Epithelial cell of esophagus (primary cell): ENCODE results near the gene SLC16A1.
"Not testable (repeated sequence)": the region's sequence is repeated elsewhere in the genome, so short reads cannot be mapped to it uniquely, and the experiment has no call there.

Experiments
- DNase-seq: peaks from one replicate; pipeline ENCODE4 v3.0.0; 2010; ENCODE audit warnings: low read depth
- H3K4me3 ChIP-seq: 2 replicates; pipeline ENCODE4 v1.5.1; 2011; ENCODE audit warnings: mild to moderate bottlenecking, low read length, control low read depth
- TF ChIP-seq, protein P1 (sequence below): IDR thresholded peaks from 2 replicates; pipeline ENCODE4 v1.5.1; 2011; ENCODE audit warnings: low read depth, mild to moderate bottlenecking, low read length, control low read depth, inconsistent platforms; ENCODE audit not compliant: insufficient read depth; ENCODE audit errors: missing control alignments

Gene SLC16A1

DNA sequence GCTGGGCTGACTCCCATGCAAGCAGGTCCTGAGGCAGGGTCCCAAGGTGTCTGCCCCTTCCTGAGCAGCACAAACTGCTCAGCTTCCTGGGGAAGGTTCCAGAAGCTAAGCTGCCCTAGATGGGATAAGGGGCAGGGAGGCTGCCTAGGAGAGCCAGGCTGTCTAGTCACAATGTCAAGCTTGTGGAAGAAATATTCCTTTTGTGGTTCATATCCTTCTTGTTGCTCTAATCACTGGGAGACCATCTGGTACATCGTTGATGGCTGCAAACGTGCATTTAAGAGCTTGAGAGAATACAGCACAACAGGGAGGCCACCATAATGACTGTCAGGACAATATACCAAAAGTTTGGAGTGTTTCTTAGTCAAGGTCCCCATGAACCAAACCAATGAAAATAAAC is 67.4 kb downstream of the SLC16A1 start:
- TF ChIP-seq, protein P1, sequence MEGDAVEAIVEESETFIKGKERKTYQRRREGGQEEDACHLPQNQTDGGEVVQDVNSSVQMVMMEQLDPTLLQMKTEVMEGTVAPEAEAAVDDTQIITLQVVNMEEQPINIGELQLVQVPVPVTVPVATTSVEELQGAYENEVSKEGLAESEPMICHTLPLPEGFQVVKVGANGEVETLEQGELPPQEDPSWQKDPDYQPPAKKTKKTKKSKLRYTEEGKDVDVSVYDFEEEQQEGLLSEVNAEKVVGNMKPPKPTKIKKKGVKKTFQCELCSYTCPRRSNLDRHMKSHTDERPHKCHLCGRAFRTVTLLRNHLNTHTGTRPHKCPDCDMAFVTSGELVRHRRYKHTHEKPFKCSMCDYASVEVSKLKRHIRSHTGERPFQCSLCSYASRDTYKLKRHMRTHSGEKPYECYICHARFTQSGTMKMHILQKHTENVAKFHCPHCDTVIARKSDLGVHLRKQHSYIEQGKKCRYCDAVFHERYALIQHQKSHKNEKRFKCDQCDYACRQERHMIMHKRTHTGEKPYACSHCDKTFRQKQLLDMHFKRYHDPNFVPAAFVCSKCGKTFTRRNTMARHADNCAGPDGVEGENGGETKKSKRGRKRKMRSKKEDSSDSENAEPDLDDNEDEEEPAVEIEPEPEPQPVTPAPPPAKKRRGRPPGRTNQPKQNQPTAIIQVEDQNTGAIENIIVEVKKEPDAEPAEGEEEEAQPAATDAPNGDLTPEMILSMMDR, result no peak
- H3K4me3 ChIP-seq, result no peak overlapping the region
- DNase-seq, result no peak

GRCh38 chr1:112887599-112888283 is 68.3 kb downstream of the SLC16A1 start:
- DNase-seq, result no peak
- TF ChIP-seq, protein P1, result no peak
- no peak overlapping the region for H3K4me3 ChIP-seq

DNA sequence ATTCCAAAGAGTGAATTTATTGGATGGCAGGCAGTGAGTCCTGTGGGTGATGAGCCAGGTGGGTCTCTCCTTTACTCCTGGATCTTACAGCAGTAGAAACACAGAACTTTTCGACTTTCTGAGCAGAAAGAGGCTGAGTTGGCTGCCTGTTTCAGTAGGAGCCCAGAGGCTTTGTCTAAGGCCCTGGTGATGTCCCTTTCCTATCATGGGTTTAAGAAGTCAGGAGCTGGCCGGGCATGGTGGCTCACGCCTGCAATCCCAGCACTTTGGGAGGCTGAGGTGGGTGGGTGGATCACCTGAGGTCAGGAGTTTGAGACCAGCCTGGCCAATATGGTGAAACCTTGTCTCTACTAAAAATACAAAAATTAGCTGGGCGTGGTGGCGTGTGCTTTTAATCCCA is 71.0 kb downstream of the SLC16A1 start:
- DNase-seq, result not testable (repeated sequence)

GRCh38 chr1:112882271-112882744 is 73.7 kb downstream of the SLC16A1 start:
- DNase-seq, result no peak
- no peak overlapping the region for H3K4me3 ChIP-seq
- TF ChIP-seq, protein P1, result no peak

More for the DNA sequence above, 71.0 kb downstream of the SLC16A1 start:
- not testable (repeated sequence) for H3K4me3 ChIP-seq

DNA sequence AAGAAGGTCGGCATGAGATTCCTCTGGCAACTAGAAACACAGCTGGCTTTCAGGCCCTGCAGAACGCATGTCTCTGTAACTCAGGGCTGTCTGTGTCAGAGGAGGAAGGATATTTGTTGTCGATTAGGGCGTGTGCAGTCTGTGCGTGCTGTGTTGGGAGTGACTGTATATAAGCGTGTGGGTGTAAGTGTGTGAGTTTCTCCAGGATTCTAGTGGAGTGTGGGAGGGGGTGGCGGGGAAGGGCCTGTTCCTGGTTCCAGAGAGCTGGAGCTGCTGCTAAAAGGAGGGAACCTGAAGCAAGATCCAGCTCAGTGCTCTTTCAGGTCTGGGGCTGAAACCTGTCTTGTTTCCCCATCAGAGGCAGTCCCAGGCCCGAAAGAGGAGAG is 74.3 kb downstream of the SLC16A1 start:
- DNase-seq, result peak; percentile 74
- no peak overlapping the region for H3K4me3 ChIP-seq
- TF ChIP-seq, protein P1, result no peak

DNA sequence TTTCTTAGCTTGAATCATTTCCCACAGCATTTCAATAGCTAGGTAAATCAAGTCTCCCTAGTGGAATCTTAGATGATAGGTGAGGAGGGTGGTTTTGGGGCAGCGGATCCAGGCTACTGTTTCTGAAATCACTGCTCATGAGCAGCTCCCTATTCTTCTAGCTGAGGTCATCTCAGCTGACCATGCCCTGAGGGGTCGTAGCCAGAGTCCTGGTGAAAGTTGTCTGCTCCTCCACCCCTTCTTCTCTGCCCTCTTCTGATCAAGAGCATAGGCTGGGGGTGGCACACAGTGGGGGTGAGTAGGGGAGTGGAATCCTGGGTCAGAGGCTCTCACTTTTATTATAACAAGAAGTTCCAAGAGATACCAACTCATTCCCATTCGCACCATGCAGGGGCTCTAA is 76.2 kb downstream of the SLC16A1 start:
- DNase-seq, result no peak
- TF ChIP-seq, protein P1, result no peak
- no peak overlapping the region for H3K4me3 ChIP-seq

DNA sequence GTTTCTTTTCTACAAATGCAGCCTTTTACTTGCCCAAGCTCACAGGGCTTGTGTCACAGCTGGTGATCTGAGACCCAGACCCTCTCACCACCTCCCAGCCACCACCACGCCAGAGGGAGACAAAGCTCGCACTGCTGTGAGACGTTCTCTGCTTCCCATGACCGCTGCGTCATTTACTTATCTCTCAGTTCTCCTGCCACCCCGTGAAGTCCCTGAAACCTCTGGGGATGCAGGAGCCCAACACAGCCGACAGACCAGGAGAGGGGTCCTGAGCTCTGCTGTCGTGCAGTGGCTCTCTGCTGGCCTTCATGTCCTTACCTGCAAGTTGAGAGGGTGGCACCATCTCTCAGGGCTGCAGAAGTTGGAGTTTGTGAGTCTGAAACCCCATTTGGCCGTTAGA is 77.7 kb downstream of the SLC16A1 start:
- TF ChIP-seq, protein P1, result no peak

More for the DNA sequence above, 77.7 kb downstream of the SLC16A1 start:
- no peak for DNase-seq
- no peak overlapping the region for H3K4me3 ChIP-seq
